GM12878 (cell line): ENCODE measurements around the gene NKAIN4. TPM values are rescaled to one million over a fixed set of nuclear protein-coding genes. Genes with fewer than 3 reads are reported as not detected.

ENCODE experiments used
- ATAC-seq: fragments of 200-7000 bp; cut with Tn5 transposase; 3 replicates; pipeline ENCODE4 v1.9.1; 2020; ENCODE audit warnings: mild to moderate bottlenecking, moderate library complexity
- BruUV-seq: library from RNA; stranded (reverse); fragments of 400-500 nt; replicated peaks from 2 replicates; lab custom pipeline; 2021; lab: Mats Ljungman, UMichigan
- CTCF ChIA-PET: fragments of 300-600 bp; sonication (Branson Sonifier 250); formaldehyde crosslinking; extraction: SDS; loops from one replicate; lab custom pipeline; 2021; ENCODE audit warnings: inconsistent platforms; lab: Yijun Ruan, JAX
- POLR2A ChIA-PET: fragments of 350-600 bp; formaldehyde crosslinking; extraction: SDS; loops from one replicate; lab custom pipeline; 2021; ENCODE audit warnings: inconsistent platforms; lab: Charles Lee
- RAD21 ChIA-PET: fragments of 300-600 bp; sonication (Branson Sonifier 250); formaldehyde crosslinking; loops from one replicate; lab custom pipeline; 2023; ENCODE audit warnings: antibody characterized with exemption; ENCODE audit not compliant: unreplicated experiment; lab: Charles Lee
- SMC1A ChIA-PET: fragments of 300-600 bp; sonication (Branson Sonifier 250); formaldehyde crosslinking; loops from one replicate; lab custom pipeline; 2023; ENCODE audit not compliant: unreplicated experiment, uncharacterized antibody; lab: Charles Lee
- DNase-seq: peaks from one replicate; pipeline ENCODE4 v3.0.0-alpha.2; 2011; ENCODE audit warnings: low read depth, low spot score
- FAIRE-seq: peaks from 3 replicates; lab custom pipeline; 2011; peaks lifted over from hg19 to GRCh38; lab: Jason Lieb, UNC
- H2AFZ ChIP-seq: 2 replicates; pipeline ENCODE4 v1.6.0; 2011; ENCODE audit warnings: low read depth, low read length, control low read depth; ENCODE audit not compliant: control insufficient read depth
- H3K27ac ChIP-seq: 2 replicates; pipeline ENCODE4 v1.5.1; 2011; ENCODE audit warnings: control low read depth; ENCODE audit not compliant: control insufficient read depth, insufficient read depth
- H3K27me3 ChIP-seq, 2 experiments: replicated peaks in 1 of 2; 2 replicates each; pipeline versions ENCODE4 v1.6.0 to v1.6.1; 2011; ENCODE audit warnings: low read length in 1 of 2; ENCODE audit not compliant: control insufficient read depth in 2 of 2, insufficient read depth in 2 of 2
- H3K36me3 ChIP-seq, 2 experiments: 2 replicates each; pipeline ENCODE4 v1.5.1; 2011; ENCODE audit warnings: low read length in 1 of 2; ENCODE audit not compliant: control insufficient read depth in 2 of 2, insufficient read depth in 2 of 2
- H3K4me1 ChIP-seq: 2 replicates; pipeline ENCODE4 v1.6.1; 2011; ENCODE audit warnings: mild to moderate bottlenecking, low read length, moderate library complexity, mixed read lengths; ENCODE audit not compliant: control insufficient read depth, insufficient read depth
- H3K4me2 ChIP-seq: 2 replicates; pipeline ENCODE4 v1.6.0; 2011; ENCODE audit warnings: control low read depth; ENCODE audit not compliant: control insufficient read depth, insufficient read depth
- H3K4me3 ChIP-seq: fragments of 200-600 bp; sonication (generic); 2 replicates; pipeline ENCODE4 v1.5.1; 2016
- H3K79me2 ChIP-seq: 2 replicates; pipeline ENCODE4 v1.6.0; 2011; ENCODE audit warnings: low read length; ENCODE audit not compliant: control insufficient read depth, insufficient read depth
- H3K9ac ChIP-seq: 2 replicates; pipeline ENCODE4 v1.8.0; 2011; ENCODE audit warnings: low read length, control low read depth, mixed read lengths; ENCODE audit not compliant: control insufficient read depth, insufficient read depth
- H3K9me3 ChIP-seq: replicated peaks from 3 replicates; pipeline ENCODE4 v1.5.1; 2011; ENCODE audit warnings: mild to moderate bottlenecking, low read length; ENCODE audit not compliant: control insufficient read depth, insufficient read depth
- H4K20me1 ChIP-seq: 2 replicates; pipeline ENCODE4 v1.6.0; 2011; ENCODE audit not compliant: control insufficient read depth, insufficient read depth
- CBFB ChIP-seq: IDR thresholded peaks from 2 replicates; pipeline ENCODE4 v1.6.1; 2016; ENCODE audit warnings: antibody characterized with exemption, low read depth
- CHD1 ChIP-seq: IDR thresholded peaks from 2 replicates; pipeline ENCODE4 v1.6.1; 2012; ENCODE audit warnings: low read depth, low read length, improper control_type of control experiment
- FOXM1 ChIP-seq: IDR thresholded peaks from 2 replicates; pipeline ENCODE4 v1.6.1; 2012; ENCODE audit warnings: low read depth, mild to moderate bottlenecking, inconsistent platforms, low read length, moderate library complexity
- HDAC6 ChIP-seq: fragments of 200-600 bp; sonication (generic); IDR thresholded peaks from one replicate; pipeline ENCODE4 v1.8.0; 2017; ENCODE audit warnings: antibody characterized with exemption; ENCODE audit not compliant: unreplicated experiment
- MXI1 ChIP-seq: fragments of 150-350 bp; IDR thresholded peaks from 2 replicates; pipeline ENCODE4 v1.6.1; 2011; ENCODE audit warnings: low read depth, mild to moderate bottlenecking, inconsistent platforms, low read length, improper control_type of control experiment
- MYB ChIP-seq: fragments of 150-350 bp; IDR thresholded peaks from 2 replicates; pipeline ENCODE4 v1.6.1; 2014; ENCODE audit warnings: mild to moderate bottlenecking, low read depth, low read length, borderline replicate concordance
- PAX5 ChIP-seq: IDR thresholded peaks from 2 replicates; pipeline ENCODE4 v1.6.1; 2011; ENCODE audit warnings: low read depth, low read length, borderline replicate concordance
- PML ChIP-seq: IDR thresholded peaks from 2 replicates; pipeline ENCODE4 v1.6.1; 2012; ENCODE audit warnings: low read length, inconsistent platforms
- POLR2A ChIP-seq: IDR thresholded peaks from 2 replicates; pipeline ENCODE4 v1.6.1; 2011; ENCODE audit warnings: low read depth, mild to moderate bottlenecking, low read length
- POLR2AphosphoS2 ChIP-seq: IDR thresholded peaks from 2 replicates; pipeline ENCODE4 v1.6.1; 2011; ENCODE audit warnings: low read depth, mild to moderate bottlenecking, low read length, improper control_type of control experiment, moderate library complexity
- SMAD1 ChIP-seq: fragments of 450-650 bp; IDR thresholded peaks from 2 replicates; pipeline ENCODE4 v1.6.1; 2018; ENCODE audit warnings: mild to moderate bottlenecking, low read depth; ENCODE audit not compliant: partially characterized antibody
- SMAD5 ChIP-seq: IDR thresholded peaks from 2 replicates; pipeline ENCODE4 v1.6.1; 2016; ENCODE audit warnings: antibody characterized with exemption, low read depth
- TARDBP ChIP-seq: IDR thresholded peaks from 2 replicates; pipeline ENCODE4 v1.6.1; 2016; ENCODE audit warnings: borderline replicate concordance
- ZNF622 ChIP-seq: fragments of 450-650 bp; IDR thresholded peaks from 2 replicates; pipeline ENCODE4 v1.6.1; 2017; ENCODE audit warnings: mild to moderate bottlenecking, inconsistent platforms
- WGBS: methylation state at CpG from one replicate; pipeline ENCODE4 v1.1.6; 2016; ENCODE audit warnings: low lambda C conversion rate; ENCODE audit not compliant: insufficient replicate concordance, insufficient coverage; ENCODE audit errors: missing lambda C conversion rate; 5-methylcytosine and 5-hydroxymethylcytosine counted together
- in situ Hi-C: fragments of 300-500 bp; cut with MboI; formaldehyde crosslinking; loops from 9 replicates; pipeline ENCODE4 v1.14.3; 2018; ENCODE audit warnings: mixed read lengths
- intact Hi-C: fragments of 100-400 bp; cut with micrococcal nuclease; formaldehyde crosslinking; loops from one replicate; pipeline ENCODE4 v1.14.2; 2022; ENCODE audit not compliant: unreplicated experiment
- polyA plus RNA-seq, 11 experiments: library from polyadenylated mRNA; depleted of rRNA in 4 of 11; unstranded in 6 of 11; stranded (reverse) in 5 of 11; fragments of >200 nt; fragmentation: Nextera tagmentation in 4 of 11; fragmentation: Illumina TruSeq in 1 of 11; extraction: Ambion mirVana in 4 of 11; extraction: Trizol in 1 of 11; gene quantifications; 1 replicate in 1 of 11; 2 replicates in 10 of 11; pipeline versions ENCODE4 v1.2.1 to v1.2.3, GENCODE V29; 2011 to 2016; ENCODE audit warnings: inconsistent platforms in 2 of 11, missing spikeins in 2 of 11, low read depth in 1 of 11
- total RNA-seq, 4 experiments: library from RNA; depleted of rRNA in 3 of 4; stranded (reverse); fragments of >200 nt in 3 of 4; fragmentation: Illumina TruSeq in 1 of 4; extraction: Trizol in 1 of 4; gene quantifications; 2 replicates each; pipeline versions ENCODE4 v1.2.1 to v1.2.3, GENCODE V29; 2013 to 2021
- TF ChIP-seq, protein P1 (sequence below): fragments of 450-650 bp; IDR thresholded peaks from 2 replicates; pipeline ENCODE4 v1.6.1; 2017; ENCODE audit warnings: mild to moderate bottlenecking, moderate library complexity

NKAIN4 gene
- total and polyA plus RNA-seq, 10 of the 15 experiments (the other 5 are each of a cell fraction or from before 2014, with no cell fraction given): 0.11 TPM; not detected in 9

- intact Hi-C loops (no loop called here), in situ Hi-C loops (no loop called here)
- BruUV-seq: no TSS peak
- H3K9ac ChIP-seq: no peak overlapping the region
- TF ChIP-seq POLR2AphosphoS2 (no peak), ZNF622 (no peak), MYB (no peak), PML (no peak), SMAD5 (no peak), CHD1 (no peak), TARDBP (no peak)
- no peak overlapping the region for H3K27ac ChIP-seq
- no peak overlapping the region for H2AFZ ChIP-seq
- peaks cover 6 to 12% of the 10 kb centered on the region in 2 experiments for H3K36me3 ChIP-seq
- no peak for FAIRE-seq
- no peak for ATAC-seq
- peaks cover 3% of the 10 kb centered on the region for H3K4me1 ChIP-seq
- H3K4me3 ChIP-seq: no peak overlapping the region
- POLR2A ChIA-PET: no interaction called here
- H3K9me3 ChIP-seq: no peaks in the 10 kb centered on the region
- H3K4me2 ChIP-seq: no peak overlapping the region
- no peaks in the 10 kb centered on the region for H3K27me3 ChIP-seq
- WGBS: 97% methylated on average over 16 of the region's 18 CpGs
- no peak for DNase-seq
- H4K20me1 ChIP-seq: no peaks in the 10 kb centered on the region
- RAD21 ChIA-PET: no interaction called here
- CTCF ChIA-PET: interaction anchor here (2.0 kb wide), 1 partner anchor 52 kb away, joined by 5 read pairs; no protein-coding TSS in a partner anchor
- SMC1A ChIA-PET: no interaction called here
- peaks cover 26% of the 10 kb centered on the region for H3K79me2 ChIP-seq
These were observed 21.6 kb upstream of the NKAIN4 start for GRCh38 chr20:63275825-63276224.

- no peak for TF ChIP-seq MXI1
- no peak for TF ChIP-seq SMAD1
- TF ChIP-seq, protein P1, sequence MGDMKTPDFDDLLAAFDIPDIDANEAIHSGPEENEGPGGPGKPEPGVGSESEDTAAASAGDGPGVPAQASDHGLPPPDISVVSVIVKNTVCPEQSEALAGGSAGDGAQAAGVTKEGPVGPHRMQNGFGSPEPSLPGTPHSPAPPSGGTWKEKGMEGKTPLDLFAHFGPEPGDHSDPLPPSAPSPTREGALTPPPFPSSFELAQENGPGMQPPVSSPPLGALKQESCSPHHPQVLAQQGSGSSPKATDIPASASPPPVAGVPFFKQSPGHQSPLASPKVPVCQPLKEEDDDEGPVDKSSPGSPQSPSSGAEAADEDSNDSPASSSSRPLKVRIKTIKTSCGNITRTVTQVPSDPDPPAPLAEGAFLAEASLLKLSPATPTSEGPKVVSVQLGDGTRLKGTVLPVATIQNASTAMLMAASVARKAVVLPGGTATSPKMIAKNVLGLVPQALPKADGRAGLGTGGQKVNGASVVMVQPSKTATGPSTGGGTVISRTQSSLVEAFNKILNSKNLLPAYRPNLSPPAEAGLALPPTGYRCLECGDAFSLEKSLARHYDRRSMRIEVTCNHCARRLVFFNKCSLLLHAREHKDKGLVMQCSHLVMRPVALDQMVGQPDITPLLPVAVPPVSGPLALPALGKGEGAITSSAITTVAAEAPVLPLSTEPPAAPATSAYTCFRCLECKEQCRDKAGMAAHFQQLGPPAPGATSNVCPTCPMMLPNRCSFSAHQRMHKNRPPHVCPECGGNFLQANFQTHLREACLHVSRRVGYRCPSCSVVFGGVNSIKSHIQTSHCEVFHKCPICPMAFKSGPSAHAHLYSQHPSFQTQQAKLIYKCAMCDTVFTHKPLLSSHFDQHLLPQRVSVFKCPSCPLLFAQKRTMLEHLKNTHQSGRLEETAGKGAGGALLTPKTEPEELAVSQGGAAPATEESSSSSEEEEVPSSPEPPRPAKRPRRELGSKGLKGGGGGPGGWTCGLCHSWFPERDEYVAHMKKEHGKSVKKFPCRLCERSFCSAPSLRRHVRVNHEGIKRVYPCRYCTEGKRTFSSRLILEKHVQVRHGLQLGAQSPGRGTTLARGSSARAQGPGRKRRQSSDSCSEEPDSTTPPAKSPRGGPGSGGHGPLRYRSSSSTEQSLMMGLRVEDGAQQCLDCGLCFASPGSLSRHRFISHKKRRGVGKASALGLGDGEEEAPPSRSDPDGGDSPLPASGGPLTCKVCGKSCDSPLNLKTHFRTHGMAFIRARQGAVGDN: no peak
- TF ChIP-seq POLR2A: 0 out of 2 replicates have a peak, but pooled peaks have one; percentile 20
- TF ChIP-seq HDAC6: no peak
- TF ChIP-seq PAX5: no peak
- TF ChIP-seq FOXM1: no peak
- TF ChIP-seq CBFB: no peak
- TF ChIP-seq, all 136 proteins: peak for 1
- peaks cover 3% of the 10 kb centered on the region for H3K4me1 ChIP-seq
- WGBS: 76% methylated on average over 17 of the region's 17 CpGs
- H3K9me3 ChIP-seq: no peaks in the 10 kb centered on the region
- ChIA-PET SMC1A (no interaction called here), RAD21 (no interaction called here), CTCF (interaction anchor here (1.1 kb wide), 1 partner anchor 58 kb away, joined by 3 read pairs; no protein-coding TSS in a partner anchor), POLR2A (no interaction called here)
- peaks cover 26% of the 10 kb centered on the region for H3K79me2 ChIP-seq
- no peak for DNase-seq
- H4K20me1 ChIP-seq: no peaks in the 10 kb centered on the region
- peak overlapping the region; percentile 24 for H3K4me2 ChIP-seq
- H3K27me3 ChIP-seq: no peaks in the 10 kb centered on the region
- H3K27ac ChIP-seq: no peak overlapping the region
- ATAC-seq: no peak
- H3K9ac ChIP-seq: peak overlapping the region; percentile 3; the same call in 1 of the 2 replicates
- no TSS peak for BruUV-seq
- no peak for FAIRE-seq
- in situ Hi-C loops (no loop called here), intact Hi-C loops (loop anchor here (5.0 kb wide), 1 partner anchor 52 kb away; no protein-coding TSS in a partner anchor)
- H3K36me3 ChIP-seq: peaks cover 5 to 12% of the 10 kb centered on the region in 2 experiments
- H2AFZ ChIP-seq: no peak overlapping the region
- H3K4me3 ChIP-seq: peak overlapping the region; percentile 45
These were observed 20.3 kb upstream of the NKAIN4 start for GRCh38 chr20:63274381-63275228.
